HG02870 (cell line): ENCODE measurements around the gene MAS1L.
"Not testable (repeated sequence)": the region's sequence is repeated elsewhere in the genome, so short reads cannot be mapped to it uniquely, and the experiment has no call there.

Source experiments
- ATAC-seq: cut with Tn5 transposase; IDR thresholded peaks from one replicate; pipeline ENCODE4 v1.9.1; 2021; ENCODE audit warnings: mild to moderate bottlenecking, moderate library complexity; ENCODE audit not compliant: unreplicated experiment

Gene MAS1L

DNA sequence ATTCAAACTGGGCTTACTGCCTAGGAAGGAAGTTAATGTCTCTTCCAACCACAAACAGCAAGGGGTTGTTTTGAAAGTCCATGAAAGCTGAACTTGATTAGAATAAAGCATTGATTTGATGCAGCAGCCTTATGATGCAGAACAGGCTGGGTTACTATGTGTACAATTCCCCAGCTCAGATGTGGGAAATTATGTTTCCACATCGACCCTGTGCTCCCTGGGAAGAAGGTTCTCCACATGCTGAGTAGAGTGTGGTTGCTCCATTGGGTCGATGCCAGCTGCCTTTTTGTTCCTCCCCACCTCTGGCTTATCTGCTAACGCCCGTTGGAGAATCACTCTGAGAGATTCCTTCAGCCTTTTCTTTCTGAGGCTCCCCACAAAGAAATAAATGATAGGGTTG lies 1.2 kb downstream of the MAS1L start:
- ATAC-seq = no peak

DNA sequence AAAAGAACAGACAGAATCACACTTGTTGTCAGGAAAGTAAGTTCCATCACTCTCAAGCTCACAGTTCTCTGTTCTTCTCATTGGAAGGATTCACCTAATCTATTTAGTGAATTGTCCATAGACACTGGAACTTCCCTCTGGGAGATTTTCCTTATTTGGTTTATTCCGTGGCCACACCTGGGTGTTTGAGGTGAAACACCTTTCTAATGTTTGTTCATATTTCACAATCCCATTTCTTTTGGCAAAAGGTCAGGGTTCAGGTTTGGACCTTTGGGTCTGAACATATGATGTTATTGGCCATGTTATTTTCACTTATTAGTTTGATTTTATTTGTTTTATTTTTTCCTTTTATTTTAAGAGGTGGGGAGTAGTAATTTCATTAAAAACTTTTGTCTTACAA lies 4.0 kb downstream of the MAS1L start:
- no peak for ATAC-seq

DNA sequence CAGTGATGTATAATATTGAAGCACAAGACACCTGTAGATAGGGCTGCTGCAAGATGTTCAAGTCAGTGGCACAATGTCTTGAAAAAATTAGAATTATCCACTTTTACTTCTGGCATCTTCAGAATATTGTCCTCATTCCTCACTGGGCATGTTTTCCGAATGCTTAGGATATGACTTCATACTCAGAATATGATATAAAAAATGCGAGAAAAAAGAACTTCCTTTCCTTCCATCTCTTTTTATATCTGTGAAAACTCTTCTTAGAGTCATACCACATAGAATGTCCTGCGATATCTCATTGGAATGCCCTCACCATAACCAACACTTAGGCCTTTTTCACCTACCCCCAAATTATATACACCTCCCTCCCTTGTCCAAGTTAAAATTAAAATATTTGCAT lies 4.6 kb downstream of the MAS1L start:
- no peak for ATAC-seq

DNA sequence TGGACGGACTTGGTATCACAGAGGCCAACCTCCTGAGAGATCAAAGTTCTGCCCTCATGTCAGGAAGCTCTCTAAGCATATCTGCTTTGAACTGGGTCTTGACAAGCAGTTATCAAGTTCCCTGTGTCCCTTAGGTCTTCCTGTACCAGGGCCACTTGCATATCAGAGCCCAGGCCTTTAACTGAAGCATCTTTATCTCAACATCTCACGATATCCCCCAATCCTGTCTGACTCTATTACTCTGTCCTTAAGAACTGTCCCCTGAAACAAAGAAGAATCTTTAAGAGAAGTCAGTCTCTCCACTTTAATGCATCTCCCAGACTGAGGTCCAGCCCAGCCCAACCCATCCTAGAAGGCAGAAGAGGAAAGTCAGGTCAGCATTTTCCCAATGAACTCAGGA lies 8.2 kb downstream of the MAS1L start:
- no peak for ATAC-seq

DNA sequence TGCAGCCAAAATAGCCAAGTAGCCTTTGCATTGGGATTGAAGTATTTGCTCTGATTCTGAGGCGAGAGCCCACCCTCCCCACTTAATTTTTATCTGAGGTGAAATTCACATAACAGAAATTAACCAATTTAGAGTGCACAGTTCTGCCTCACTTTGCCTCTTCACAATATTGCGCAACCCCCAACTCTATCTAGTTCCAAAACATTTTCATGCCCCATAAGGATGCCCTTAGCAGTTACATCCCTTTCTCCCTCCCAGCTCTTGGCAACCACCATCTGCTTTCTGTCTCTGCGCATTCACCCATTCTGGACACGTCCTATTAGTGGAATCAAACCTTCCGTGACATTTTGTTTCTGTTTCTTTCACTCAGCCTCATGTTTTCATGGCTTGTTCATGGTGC lies 9.0 kb downstream of the MAS1L start:
- ATAC-seq = no peak

DNA sequence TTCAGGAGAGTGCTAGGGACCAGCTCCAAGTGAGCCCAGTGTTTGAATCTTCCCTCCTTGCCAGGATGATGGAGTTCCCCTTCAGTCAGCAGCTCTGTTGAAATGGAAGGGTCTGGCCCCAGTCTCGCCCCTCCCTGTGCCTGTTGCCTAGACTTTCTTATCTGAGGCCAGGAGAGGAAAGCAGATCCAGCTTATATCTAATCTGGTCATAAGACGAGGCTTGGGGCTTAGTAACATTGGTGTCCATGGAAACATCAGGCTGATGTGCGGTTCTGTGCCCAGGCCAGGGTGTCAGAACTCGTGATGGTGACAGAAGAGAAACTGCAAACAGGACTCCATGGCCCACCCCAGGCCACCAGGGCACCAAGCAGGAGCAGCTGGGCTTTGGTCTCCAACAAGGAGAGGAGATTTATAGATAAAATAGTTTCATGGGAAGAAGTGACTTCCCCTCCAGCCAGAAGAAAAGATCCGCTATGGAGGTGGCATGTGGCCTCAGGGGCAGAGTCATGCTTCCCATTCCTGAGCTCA lies 9.8 kb downstream of the MAS1L start:
- ATAC-seq = no peak

DNA sequence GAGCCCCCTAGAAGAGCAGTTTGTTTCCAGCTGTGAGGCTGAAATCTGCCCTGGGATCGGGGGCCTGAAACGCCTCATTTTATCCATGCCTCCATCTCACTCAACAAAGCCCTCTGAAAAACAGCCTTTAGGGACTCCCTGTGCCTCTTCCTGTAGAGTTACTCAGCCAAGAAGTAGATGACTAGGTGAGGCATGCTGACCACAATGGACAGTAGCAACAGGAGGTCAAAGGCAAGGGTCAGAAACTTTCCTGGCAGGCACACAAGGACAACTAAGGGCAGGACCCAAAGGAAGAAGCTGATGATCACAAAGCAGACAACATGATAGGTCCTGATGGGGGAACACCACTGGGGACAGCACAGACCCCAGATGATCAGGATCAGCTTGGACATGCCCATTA lies 12.8 kb downstream of the MAS1L start:
- no peak for ATAC-seq

DNA sequence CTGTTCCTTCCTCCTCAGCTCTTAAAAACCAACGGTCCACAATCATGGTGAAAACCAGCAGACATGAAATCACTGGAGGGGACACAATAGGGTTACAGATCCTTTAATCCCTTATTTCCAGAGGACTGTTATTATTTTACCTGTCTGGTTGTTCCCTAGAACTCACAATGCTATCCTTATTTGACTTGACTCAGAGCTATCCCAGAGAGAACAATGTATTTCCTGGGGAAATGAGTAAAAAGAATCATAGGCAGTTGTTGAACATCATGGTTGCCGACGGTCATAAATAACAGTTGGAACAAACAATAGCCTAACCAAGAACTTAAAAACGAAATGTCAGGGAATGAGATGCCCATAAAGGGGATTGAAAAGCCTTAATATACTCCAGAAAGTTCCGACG lies 21.5 kb downstream of the MAS1L start:
- no peak for ATAC-seq

DNA sequence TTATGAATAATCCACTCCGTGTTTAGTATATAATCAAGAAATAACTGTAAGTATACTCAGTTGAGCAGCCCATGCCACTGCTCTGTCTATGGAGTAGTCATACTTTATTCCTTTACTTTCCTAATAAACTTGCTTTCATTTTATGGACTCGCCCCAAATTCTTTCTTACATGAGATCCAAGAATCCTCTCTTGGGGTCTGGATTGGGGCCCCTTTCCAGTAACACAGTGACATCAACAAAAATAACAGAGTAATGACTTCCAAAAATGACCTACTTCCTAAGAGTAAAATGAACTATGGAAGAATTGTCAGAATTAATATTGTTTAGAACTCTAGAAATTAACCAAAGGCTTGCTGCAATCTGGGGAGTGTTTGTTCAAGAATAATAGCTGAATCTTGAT lies 22.0 kb downstream of the MAS1L start:
- ATAC-seq = no peak

DNA sequence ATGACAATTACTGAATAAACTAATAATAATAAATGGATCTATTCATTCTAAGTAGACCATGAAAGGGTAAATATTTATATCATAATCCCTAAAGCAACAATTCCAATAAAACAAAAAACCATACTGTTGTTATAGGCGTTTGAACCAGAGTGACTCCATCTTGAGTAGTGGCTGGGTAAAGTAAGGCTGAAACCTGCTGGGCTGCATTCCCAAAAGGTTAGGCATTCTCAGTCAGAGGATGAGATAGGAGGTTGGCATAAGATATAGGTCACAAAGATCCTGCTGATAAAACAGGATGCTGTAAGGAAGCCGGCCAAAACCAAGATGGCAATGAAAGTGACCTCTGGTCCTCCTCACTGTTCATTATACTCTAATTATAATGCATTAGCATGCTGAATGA lies 22.5 kb downstream of the MAS1L start:
- ATAC-seq = no peak

DNA sequence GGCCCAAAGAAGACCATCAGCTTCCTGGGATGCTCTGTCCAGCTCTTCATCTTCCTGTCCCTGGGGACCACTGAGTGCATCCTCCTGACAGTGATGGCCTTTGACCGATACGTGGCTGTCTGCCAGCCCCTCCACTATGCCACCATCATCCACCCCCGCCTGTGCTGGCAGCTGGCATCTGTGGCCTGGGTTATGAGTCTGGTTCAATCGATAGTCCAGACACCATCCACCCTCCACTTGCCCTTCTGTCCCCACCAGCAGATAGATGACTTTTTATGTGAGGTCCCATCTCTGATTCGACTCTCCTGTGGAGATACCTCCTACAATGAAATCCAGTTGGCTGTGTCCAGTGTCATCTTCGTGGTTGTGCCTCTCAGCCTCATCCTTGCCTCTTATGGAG lies 25.7 kb downstream of the MAS1L start:
- ATAC-seq = no peak

DNA sequence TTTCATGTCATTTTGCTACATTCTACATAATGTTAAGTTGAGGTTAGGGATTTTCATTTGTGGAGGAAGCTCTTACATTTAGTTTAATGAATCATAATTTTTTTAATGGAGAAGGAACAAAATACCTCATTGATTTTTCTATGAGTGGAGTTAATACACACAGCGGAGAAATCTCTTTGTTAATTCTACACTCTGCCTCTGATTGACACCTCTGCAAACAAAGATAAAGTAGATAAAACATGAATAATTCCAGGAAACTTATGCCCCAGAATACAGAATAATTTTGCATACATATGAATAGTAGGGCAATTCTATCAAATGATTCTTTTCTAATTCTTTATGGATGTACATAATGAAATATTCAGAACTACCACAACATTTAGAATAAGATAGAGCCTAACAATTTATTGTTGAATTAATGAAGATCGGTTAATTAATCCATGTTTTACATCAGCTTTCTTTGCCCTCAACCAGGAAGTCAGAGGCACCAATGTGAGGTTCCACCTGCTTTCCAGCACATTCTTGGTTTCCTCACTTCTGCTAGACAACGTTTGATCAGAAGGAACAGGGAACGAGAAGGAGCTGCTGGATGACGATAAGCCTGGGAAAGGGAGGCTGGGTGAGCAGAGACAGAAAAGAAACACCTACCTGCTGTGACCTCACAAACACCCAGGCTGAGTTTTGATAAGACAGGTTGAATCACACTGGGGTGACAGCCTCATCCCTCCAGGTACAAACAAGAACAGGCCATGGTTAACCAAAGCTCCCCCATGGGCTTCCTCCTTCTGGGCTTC lies 26.5 kb downstream of the MAS1L start:
- ATAC-seq = no peak

DNA sequence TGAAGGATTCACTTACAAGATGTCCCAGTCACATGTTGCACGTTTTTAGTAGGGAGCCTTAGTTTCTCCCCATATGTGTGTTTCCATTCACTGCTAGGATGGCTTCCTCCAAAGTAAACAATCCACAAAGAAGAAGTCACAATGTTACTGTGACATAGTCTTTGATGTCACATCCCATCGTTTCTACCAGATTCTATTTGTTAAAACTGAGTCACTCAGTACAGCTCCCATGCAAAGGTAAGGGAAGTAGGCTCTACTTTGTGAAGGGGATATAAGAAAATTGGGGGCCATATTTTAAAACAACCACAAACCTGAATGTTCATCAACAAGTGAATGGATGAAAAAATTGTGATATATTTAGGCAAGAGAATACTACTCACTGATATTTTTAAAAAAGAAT lies 30.8 kb downstream of the MAS1L start, which contains the start of the genes OR11A1 and OR2H1:
TSS of gene OR11A1 (minus strand) at position 101 of the 400 bp plus-strand sequence. CDS start 29,430 bp downstream, outside the sequence.
TSS of gene OR2H1 (plus strand) at position 185 of the 400 bp plus-strand sequence. CDS start 4,615 bp downstream, outside the sequence.
- no peak for ATAC-seq

DNA sequence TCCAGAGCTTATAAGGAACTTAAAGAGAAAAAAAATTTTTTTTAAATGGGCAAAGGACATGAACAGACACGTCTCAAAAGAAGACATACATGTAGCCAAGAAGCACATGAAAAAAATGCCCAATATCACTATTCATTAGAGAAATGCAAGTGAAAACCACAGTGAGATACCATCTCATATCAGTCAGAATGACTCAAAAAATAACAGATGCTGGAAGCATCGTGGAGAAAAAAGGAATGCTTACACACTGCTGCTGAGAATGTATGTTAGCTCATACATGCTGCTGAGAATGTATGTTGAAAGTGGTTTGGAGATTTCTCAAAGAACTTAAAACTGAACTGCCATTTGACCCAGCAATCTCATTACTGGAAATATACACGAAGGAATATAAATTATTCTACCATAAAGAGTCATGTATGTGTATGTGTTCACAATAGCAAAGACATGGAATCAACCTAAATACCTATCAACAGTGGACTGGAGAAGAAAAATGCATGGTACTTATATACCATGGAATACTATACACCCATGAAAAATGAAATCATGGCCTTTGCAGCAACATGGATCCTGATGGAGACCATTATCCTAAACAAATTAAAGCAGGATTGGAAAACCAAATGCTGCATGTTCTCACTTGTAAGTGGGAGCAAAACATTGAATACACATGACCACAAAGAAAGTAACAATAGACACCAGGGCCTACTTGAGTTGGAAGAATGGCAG lies 36.1 kb downstream of the MAS1L start:
- no peak for ATAC-seq

DNA sequence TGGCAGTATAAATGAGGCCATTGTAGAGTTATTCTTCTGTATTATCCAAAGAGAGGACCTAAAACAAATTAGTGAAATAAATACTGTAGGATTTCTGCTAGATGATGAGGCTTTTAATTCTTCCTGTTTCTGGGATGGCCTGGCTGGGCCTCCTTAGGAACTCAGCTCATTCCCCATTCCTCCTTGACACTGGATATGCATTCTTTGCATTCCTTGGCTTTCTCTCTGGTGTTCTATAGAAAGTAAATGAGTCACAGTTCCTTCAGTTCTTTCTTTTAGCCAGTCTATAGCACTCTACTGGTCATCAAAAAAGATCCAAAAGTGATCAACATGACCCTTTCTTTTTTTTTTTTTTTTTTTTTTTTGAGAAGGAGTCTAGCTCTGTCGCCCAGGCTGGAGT lies 40.1 kb downstream of the MAS1L start:
- no peak for ATAC-seq

DNA sequence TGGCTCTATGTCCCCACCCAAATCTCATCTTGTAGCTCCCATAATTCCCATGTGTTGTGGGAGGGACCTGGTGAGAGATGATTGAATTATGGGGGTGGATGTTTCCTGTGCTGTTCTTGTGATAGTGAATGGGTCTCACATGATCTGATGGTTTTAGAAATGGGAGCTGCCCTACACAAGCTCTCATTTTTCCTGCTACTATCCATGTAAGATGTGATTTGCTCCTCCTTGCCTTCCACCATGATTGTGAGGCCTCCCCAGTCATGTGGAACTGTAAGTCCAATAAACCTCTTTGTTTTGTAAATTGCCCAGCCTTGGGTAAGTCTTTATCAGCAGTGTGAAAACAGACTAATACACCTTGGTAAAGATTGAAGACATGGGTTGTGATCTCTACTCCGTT lies 43.7 kb downstream of the MAS1L start:
- ATAC-seq = not testable (repeated sequence)

DNA sequence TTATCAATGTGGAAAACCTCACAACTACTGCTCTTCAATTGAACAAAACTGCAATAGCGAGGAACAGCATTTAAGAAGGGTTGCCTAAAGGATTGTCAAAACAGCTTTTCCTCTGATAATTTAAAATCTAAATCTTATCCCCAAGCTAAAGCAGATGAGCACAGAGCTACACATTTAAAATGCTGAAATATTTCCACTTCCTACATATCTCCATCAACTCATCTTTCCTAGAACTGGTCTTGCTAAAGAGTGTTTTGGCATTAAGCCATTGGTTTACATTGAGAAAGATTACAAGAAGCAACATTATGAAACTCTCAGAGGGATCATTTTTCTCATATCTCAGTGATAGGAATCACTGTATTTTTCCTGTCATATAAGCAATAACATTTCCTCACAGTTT lies 45.0 kb downstream of the MAS1L start:
- ATAC-seq = no peak

DNA sequence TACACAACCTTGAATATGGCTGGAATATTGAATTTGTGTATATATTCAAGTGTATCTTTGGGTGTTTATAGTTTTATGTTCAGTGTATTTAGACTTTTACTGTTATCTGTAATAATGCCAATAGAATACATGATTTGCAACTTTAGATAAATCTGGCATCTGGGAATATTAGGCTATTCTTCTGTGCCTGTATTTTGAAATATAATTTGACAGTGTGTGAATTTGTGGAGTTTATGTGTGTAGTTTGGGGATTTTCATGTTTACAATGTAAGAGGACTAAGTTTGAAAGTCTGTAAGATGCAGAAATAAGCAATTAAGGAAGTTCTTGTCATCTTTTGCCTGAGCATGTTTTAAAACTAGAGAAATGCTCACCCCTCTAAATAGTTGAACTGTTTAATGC lies 48.8 kb downstream of the MAS1L start, which contains the start of gene OR10C1:
TSS of gene OR10C1 (plus strand) at position 301 of the 400 bp plus-strand sequence. CDS start 710 bp downstream, outside the sequence.
- ATAC-seq = no peak

DNA sequence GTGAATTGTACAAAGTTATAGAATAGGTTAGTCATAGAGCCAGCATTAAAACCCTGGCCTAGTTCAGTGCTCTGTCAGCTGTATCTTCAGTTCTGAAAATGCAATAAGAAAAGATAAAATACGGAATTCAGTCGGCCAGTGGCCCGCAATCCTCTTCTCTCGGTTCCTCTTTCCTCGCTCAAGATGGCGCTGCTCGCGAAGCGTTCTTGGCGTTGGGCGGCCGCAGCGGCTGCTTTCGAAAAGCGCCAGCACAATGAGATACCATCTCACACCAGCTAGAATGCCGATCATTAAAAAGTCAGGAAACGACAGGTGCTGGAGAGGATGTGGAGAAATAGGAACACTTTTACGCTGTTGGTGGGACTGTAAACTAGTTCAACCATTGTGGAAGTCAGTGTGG lies 51.0 kb downstream of the MAS1L start:
- not testable (repeated sequence) for ATAC-seq
